DMS 273 (cell line): ENCODE data around the gene TBC1D5.
"Not testable (repeated sequence)": the region's sequence is repeated elsewhere in the genome, so short reads cannot be mapped to it uniquely, and the experiment has no call there.

Experiments
- DNase-seq: peaks from one replicate; lab custom pipeline; 2025; ENCODE audit not compliant: unreplicated experiment; lab: John Stamatoyannopoulos, UW

The TBC1D5 gene

DNA sequence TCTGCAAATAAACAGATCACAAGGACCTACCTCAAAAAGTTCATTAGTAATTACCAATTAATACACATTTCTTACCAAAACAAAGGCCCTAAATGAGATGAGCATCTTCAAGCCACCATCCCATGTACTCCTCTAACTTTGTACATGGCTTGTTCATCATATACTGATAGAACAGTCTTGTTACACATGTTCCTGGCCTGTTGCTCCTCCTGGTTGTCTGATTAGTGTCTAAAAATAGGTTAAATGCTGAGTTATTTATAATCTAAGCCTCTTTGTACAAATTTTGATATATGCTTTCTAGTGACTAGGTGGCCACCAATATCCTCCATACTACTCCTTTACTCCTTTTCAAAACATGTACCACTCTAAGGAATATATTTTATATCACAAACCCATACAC is 25.0 kb downstream of the TBC1D5 start:
- no peak for DNase-seq

- DNase-seq, result no peak
Measured at GRCh38 chr3:17714473-17714872, 28.0 kb downstream of the TBC1D5 start.

- DNase-seq, result no peak
Measured at GRCh38 chr3:17709236-17709810, 33.1 kb downstream of the TBC1D5 start.

- no peak for DNase-seq
Measured at GRCh38 chr3:17707813-17708543, 34.5 kb downstream of the TBC1D5 start.

- not testable (repeated sequence) for DNase-seq
Measured at GRCh38 chr3:17705991-17706390, 36.4 kb downstream of the TBC1D5 start.

DNA sequence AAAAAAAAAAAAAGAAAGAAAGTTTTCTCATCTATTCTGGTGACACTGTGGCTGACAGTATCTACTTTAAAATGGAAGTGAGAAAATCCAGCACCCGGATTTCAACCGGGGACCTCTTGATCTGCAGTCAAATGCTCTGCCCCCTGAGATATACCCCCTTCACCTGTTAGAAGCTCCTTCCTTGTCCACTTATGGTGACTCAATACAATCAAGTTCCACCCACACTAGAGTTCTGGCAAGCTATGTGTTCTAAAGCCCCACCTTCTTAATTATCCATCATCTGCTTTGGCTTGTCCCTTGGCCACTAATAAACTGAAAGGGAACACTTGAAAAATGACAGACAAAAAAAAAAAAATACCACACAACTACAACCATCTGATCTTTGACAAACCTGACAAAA is 42.6 kb downstream of the TBC1D5 start:
- not testable (repeated sequence) for DNase-seq

DNA sequence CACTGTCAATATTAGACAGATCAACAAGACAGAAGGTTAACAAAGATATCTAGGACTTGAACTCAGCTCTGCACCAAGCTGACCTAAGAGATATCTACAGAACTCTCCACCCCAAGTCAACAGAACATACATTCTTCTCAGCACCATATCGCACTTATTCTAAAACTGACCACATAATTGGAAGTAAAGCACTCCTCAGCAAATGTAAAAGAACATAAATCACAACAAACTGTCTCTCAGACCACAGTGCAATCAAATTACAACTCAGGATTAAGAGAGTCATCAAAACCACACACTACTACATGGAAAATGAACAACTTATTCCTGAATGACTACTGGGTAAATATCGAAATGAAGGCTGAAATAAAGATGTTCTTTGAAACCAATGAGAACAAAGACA is 46.8 kb downstream of the TBC1D5 start:
- DNase-seq, result not testable (repeated sequence)

- DNase-seq, result not testable (repeated sequence)
Measured at GRCh38 chr3:17693670-17693999, 48.8 kb downstream of the TBC1D5 start.

DNA sequence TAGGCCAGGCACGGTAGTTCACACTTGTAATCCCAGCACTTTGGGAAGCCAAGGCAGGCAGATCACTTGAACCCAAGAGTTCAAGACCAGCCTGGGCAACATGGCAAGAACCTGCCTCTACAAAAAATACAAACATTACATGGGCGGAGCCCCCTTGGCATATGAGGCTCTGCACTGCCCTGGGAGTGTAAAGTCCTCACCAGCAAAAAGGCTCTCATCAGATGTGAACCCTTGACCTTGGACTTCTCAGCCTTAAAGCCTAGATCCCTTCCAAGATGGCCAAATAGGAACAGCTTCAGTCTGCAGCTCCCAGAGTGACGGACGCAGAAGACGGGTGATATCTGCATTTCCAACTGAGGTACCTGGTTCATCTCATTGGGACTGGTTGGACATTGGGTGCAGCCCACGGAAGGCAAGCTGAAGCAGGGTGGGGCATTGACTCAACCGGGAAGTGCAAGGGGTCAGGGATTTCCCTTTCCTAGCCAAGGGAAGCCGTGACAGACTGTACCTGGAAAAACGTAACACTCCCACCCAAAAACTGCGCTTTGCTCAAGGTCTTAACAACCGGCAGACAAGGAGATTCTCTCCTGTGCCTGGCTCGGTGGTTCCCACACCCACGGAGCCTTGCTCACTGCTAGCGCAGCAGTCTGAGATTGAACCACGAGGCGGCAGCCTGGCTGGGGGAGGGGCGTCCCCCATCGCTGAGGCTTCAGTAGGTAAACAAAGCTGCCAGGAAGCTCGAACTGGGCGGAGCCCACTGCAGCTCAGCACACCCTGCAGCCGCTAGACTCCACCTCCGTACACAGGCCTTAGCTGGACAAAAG is 49.4 kb downstream of the TBC1D5 start:
- not testable (repeated sequence) for DNase-seq

DNA sequence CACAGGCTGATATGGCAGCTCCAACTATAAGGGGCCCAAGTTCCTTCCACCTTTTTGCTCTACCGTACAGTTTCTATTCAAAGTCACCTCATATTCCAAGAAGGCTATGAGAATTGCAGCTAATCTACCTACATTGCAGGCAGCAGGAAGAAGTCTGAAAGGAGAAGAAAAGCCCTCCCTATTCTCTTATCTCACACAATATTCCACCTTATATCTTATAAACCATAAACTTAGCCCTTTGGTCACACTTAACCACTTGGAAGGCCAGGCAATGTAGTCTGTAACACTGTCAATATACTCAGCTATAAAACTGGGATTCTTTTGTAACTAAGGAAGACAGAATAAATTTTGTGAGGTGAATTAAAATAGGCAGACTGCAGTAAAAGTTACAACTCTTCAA is 54.9 kb downstream of the TBC1D5 start:
- no peak for DNase-seq

DNA sequence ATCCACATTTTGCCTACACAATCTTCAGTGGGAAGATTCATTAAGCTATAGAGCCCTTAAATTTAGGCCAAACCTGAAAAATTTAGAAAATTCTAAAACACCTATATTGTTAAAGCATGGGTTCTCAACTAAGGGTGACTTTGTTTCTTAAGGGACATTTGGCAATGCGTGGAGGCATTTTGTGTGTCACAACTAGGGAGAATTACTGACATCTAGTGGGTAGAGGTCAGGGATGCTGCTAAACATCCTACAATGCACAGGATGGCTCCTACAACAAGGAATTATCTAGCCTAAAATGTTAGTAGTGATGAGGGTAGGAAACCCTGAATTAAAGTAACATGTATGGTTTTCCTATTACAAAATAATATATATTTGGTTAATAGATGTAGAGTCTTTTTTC is 55.8 kb downstream of the TBC1D5 start:
- peak; percentile 7 for DNase-seq

DNA sequence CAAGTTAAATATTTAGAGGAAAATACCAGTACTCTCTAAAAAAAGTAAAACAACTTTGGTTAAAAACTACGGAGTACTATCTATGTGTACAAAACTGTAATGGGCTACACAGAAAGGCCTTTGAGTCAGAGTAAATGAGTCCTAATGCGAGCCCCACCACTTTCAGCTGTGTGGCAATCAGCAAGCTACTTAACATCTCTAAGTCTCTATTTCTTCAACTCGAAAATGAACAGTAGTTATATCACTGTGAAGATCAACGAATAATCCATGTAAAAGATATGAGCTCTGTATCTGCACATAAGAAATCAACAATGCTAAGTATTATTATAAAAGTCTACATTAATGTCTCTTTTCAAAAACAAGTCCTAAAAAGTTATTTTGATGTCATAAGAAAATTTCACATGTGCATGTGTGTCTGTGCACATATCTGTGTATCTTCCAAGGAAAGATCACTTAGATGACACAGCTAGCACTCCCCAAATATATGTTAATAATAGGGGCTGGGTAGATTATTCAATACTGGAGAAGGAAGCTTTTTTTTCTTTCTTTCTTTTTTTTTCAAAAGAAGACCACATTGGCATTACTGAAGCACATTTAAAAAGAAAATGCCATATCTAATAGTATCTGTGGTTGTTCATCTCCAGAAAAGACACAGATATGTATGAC is 58.8 kb downstream of the TBC1D5 start:
- DNase-seq, result no peak

- no peak for DNase-seq
Measured at GRCh38 chr3:17680530-17680929, 61.9 kb downstream of the TBC1D5 start.

- DNase-seq, result no peak
Measured at GRCh38 chr3:17678116-17678741, 64.2 kb downstream of the TBC1D5 start.

- DNase-seq, result no peak
Measured at GRCh38 chr3:17674082-17674686, 68.2 kb downstream of the TBC1D5 start.

GRCh38 chr3:17672506-17672905 is 69.9 kb downstream of the TBC1D5 start:
- no peak for DNase-seq

GRCh38 chr3:17670749-17671148 is 71.7 kb downstream of the TBC1D5 start:
- no peak for DNase-seq

DNA sequence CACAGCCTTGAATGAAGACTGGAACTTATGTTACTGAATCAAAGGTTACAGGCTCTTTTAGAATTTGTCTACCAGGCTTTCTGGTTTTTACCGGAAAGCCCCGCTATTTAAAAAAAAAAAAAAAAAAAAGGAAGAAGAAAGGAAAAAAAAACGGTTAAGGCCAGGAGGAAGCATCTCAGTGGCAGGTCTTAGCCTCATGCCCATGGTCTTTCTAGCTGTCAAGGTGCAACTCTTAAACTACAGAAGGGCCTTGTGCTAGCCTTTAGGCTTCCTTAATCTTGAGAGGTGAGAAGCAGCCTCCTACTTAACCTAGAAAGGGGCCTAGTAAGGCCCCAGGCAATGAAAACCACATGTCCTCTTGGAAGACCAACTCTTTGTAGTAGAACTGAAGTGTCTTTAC is 77.5 kb downstream of the TBC1D5 start:
- DNase-seq, result no peak

DNA sequence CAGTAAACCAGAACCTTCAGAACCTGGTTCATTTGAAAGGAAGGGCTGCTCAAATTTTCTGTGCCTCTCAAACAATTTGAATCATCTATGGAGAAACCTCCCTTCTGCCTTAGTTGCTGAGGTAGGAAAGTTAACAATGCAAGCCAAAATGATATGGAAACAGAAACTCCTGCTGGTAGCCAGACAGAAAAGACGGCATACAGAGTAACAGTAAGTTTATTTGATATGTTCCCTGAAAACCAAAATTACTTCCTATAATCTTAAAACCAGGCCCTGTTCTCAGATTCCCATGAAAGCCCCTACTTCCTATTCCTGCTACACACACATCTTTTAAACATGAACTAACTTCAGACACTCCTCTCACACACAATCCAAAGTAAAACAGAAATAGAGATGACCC is 86.2 kb downstream of the TBC1D5 start:
- no peak for DNase-seq

GRCh38 chr3:17655743-17656142 is 86.7 kb downstream of the TBC1D5 start:
- no peak for DNase-seq

- not testable (repeated sequence) for DNase-seq
Measured at GRCh38 chr3:17649748-17650147, 92.7 kb downstream of the TBC1D5 start.
